A549 (cell line): Measurements from ENCODE around the gene ARHGEF26. TPM values are rescaled to one million over a fixed set of nuclear protein-coding genes. Genes with fewer than 3 reads are reported as not detected.

Source experiments
- ATAC-seq, 2 experiments: fragments of 200-7000 bp in 1 of 2; fragments of >200 bp in 1 of 2; cut with Nextera tagmentation in 1 of 2; cut with Tn5 transposase in 1 of 2; 3 replicates each; pipeline versions ENCODE4 v1.8.0 to v1.9.1; 2018 to 2020; ENCODE audit warnings: mild to moderate bottlenecking in 1 of 2, moderate library complexity in 1 of 2
- CTCF ChIA-PET: fragments of 300-600 bp; sonication (Branson Sonifier 250); formaldehyde crosslinking; extraction: SDS; loops from one replicate; lab custom pipeline; 2021; ENCODE audit warnings: antibody characterized with exemption, inconsistent platforms; lab: Yijun Ruan, JAX
- POLR2A ChIA-PET: fragments of 350-600 bp; formaldehyde crosslinking; extraction: SDS; loops from one replicate; lab custom pipeline; 2021; ENCODE audit warnings: antibody characterized with exemption, inconsistent platforms; lab: Yijun Ruan, JAX
- DNase-seq, 2 experiments: peaks; one replicate each; pipeline versions ENCODE4 v3.0.0 to v3.0.0-alpha.2; 2011 to 2016; ENCODE audit warnings: low read depth in 1 of 2, low spot score in 1 of 2
- FAIRE-seq: peaks from 2 replicates; lab custom pipeline; 2011; peaks lifted over from hg19 to GRCh38; lab: Jason Lieb, UNC
- H3K27ac ChIP-seq, 2 experiments: fragments of >200 bp; sonication (Bioruptor Twin); formaldehyde crosslinking; 3 replicates each; pipeline ENCODE4 v1.5.1; 2016 to 2017
- H3K4me1 ChIP-seq: fragments of >200 bp; sonication (Bioruptor Twin); formaldehyde crosslinking; 3 replicates; pipeline ENCODE4 v1.6.1; 2016
- H3K4me2 ChIP-seq: fragments of >200 bp; sonication (Bioruptor Twin); formaldehyde crosslinking; 3 replicates; pipeline ENCODE4 v1.6.1; 2016
- H3K4me3 ChIP-seq: fragments of >200 bp; sonication (Bioruptor Twin); formaldehyde crosslinking; 3 replicates; pipeline ENCODE4 v1.5.1; 2016
- H3K9me3 ChIP-seq: fragments of >200 bp; sonication (Bioruptor Twin); formaldehyde crosslinking; 3 replicates; pipeline ENCODE4 v1.6.1; 2016
- BHLHE40 ChIP-seq: IDR thresholded peaks from 2 replicates; pipeline ENCODE4 v1.6.1; 2012; ENCODE audit warnings: low read depth, low read length, inconsistent platforms
- CBX8 ChIP-seq: fragments of 200-600 bp; sonication (generic); IDR thresholded peaks from 2 replicates; pipeline ENCODE4 v1.6.1; 2016
- EHMT2 ChIP-seq: fragments of 200-600 bp; sonication (generic); IDR thresholded peaks from 2 replicates; pipeline ENCODE4 v1.6.1; 2016; ENCODE audit warnings: antibody characterized with exemption, low read depth, mild to moderate bottlenecking, moderate library complexity
- EP300 ChIP-seq, 2 experiments: fragments of >200 bp; sonication (Bioruptor Twin); formaldehyde crosslinking; IDR thresholded peaks; 2 replicates in 1 of 2; 3 replicates in 1 of 2; pipeline ENCODE4 v1.6.1; 2016 to 2017
- FOSB ChIP-seq: fragments of 250-450 bp; sonication (Bioruptor Pico); IDR thresholded peaks from 2 replicates; pipeline ENCODE4 v1.5.0; 2020; ENCODE audit warnings: mild to moderate bottlenecking, moderate library complexity
- FOXS1 ChIP-seq: fragments of 250-450 bp; sonication (Bioruptor Pico); IDR thresholded peaks from 2 replicates; pipeline ENCODE4 v1.5.0; 2020; ENCODE audit warnings: mild to moderate bottlenecking, moderate library complexity
- GATA3 ChIP-seq: IDR thresholded peaks from 2 replicates; pipeline ENCODE4 v1.6.1; 2012; ENCODE audit warnings: borderline replicate concordance
- HDAC2 ChIP-seq: fragments of 200-600 bp; sonication (generic); IDR thresholded peaks from 2 replicates; pipeline ENCODE4 v1.6.1; 2016
- HOXB13 ChIP-seq: fragments of 250-450 bp; sonication (Bioruptor Pico); IDR thresholded peaks from 2 replicates; pipeline ENCODE4 v1.5.0; 2020; ENCODE audit warnings: low read depth, mild to moderate bottlenecking, moderate library complexity
- KDM1A ChIP-seq: fragments of 200-600 bp; sonication (generic); IDR thresholded peaks from 2 replicates; pipeline ENCODE4 v1.6.1; 2016; ENCODE audit warnings: low read depth, mild to moderate bottlenecking
- KDM5A ChIP-seq: fragments of 200-600 bp; sonication (generic); IDR thresholded peaks from 2 replicates; pipeline ENCODE4 v1.6.1; 2016; ENCODE audit warnings: antibody characterized with exemption, mild to moderate bottlenecking
- PHF8 ChIP-seq: fragments of 200-600 bp; sonication (generic); IDR thresholded peaks from 2 replicates; pipeline ENCODE4 v1.6.1; 2016; ENCODE audit warnings: low read depth, mild to moderate bottlenecking, antibody characterized with exemption, moderate library complexity, borderline replicate concordance
- POLR2A ChIP-seq: IDR thresholded peaks from 2 replicates; pipeline ENCODE4 v1.6.1; 2012; ENCODE audit warnings: mild to moderate bottlenecking, low read length
- POLR2AphosphoS2 ChIP-seq: conservative IDR thresholded peaks from 2 replicates; pipeline ENCODE4 v1.6.1; 2012; ENCODE audit warnings: low read length, improper control_type of control experiment, inconsistent platforms
- RAD21 ChIP-seq, 2 experiments: fragments of >200 bp in 1 of 2; sonication (Bioruptor Twin) in 1 of 2; formaldehyde crosslinking in 1 of 2; IDR thresholded peaks in 1 of 2; conservative IDR thresholded peaks in 1 of 2; 2 replicates in 1 of 2; 3 replicates in 1 of 2; pipeline ENCODE4 v1.6.1; 2012 to 2018; ENCODE audit warnings: inconsistent platforms in 1 of 2
- TP53 ChIP-seq: fragments of 250-450 bp; sonication (Bioruptor Pico); IDR thresholded peaks from 2 replicates; pipeline ENCODE4 v1.5.0; 2021; ENCODE audit warnings: mild to moderate bottlenecking, moderate library complexity
- WGBS: methylation state at CpG from one replicate; pipeline ENCODE4 v1.1.6; 2017; ENCODE audit errors: missing lambda C conversion rate; 5-methylcytosine and 5-hydroxymethylcytosine counted together
- polyA plus RNA-seq, 4 experiments: library from polyadenylated mRNA; depleted of rRNA in 3 of 4; stranded (reverse); fragments of >200 nt; fragmentation: RNase III in 1 of 4; extraction: RNeasy Plus Mini Kit Qiagen cat#74134 plus additional on column Dnase treatment in 1 of 4; gene quantifications; 2 replicates in 3 of 4; 3 replicates in 1 of 4; pipeline ENCODE4 v1.2.3, GENCODE V29; 2011 to 2017
- TF ChIP-seq, protein P1 (sequence below): IDR thresholded peaks from 2 replicates; pipeline ENCODE4 v1.6.1; 2012; ENCODE audit warnings: low read depth, borderline replicate concordance
- TF ChIP-seq, protein P2 (sequence below): fragments of 250-450 bp; sonication (Bioruptor Pico); IDR thresholded peaks from 2 replicates; pipeline ENCODE4 v1.5.0; 2021; ENCODE audit warnings: mild to moderate bottlenecking, moderate library complexity, borderline replicate concordance
- TF ChIP-seq, protein P3 (sequence below): fragments of >200 bp; sonication (Bioruptor Twin); formaldehyde crosslinking; IDR thresholded peaks from 3 replicates; pipeline ENCODE4 v1.6.1; 2016
- TF ChIP-seq, protein P4 (sequence below): fragments of >200 bp; sonication (Bioruptor Twin); formaldehyde crosslinking; IDR thresholded peaks from 3 replicates; pipeline ENCODE4 v1.5.1; 2016
- TF ChIP-seq, protein P5 (sequence below): fragments of >200 bp; sonication (Bioruptor Twin); formaldehyde crosslinking; IDR thresholded peaks from 2 replicates; pipeline ENCODE4 v1.6.1; 2016

Gene ARHGEF26
- polyA plus RNA-seq, 2 of the 4 experiments (the other 2 are of a cell fraction): 2.9 to 5.8 TPM

DNA sequence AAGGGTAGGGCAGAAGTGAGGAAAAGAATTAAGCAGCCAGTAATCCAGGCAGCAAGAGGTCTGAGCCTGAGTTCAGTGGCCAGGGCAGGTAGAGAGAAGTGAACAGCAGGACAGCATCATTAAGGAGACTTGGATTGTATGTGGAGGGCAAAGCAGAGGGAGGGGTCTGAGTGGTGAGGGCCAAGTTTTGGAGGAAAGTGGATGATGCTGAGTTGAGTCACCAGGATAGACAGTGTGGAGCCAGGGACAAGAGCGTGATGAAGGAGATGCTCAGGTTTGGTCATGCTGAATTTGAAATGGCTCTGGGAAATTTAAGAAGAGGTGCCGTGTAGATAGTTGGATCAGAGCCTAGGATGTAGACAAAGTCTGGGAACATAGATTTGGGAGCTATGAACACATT lies 93.1 kb downstream of the ARHGEF26 start:
- WGBS: 85% methylated on average over 2 of the region's 2 CpGs
- POLR2A ChIA-PET: no interaction called here
- no peak for ATAC-seq

DNA sequence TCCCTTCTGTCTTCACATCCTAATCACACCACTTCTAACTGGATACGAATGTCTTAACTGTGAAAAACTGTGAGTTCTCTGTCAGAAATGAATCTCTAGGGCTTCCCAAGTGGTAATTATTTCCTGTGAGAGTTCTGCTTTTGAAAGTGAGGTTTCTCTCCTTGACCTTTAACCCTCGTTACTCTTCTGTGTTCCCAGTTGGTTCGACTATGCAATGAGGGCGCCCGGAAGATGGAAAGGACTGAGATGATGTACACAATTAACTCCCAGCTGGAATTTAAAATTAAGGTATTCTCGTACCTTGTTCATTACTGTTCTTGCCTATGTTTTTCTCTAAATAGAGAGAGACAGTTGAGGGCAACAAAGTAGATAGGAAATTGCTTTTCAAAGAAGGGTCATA lies 96.5 kb downstream of the ARHGEF26 start:
- H3K27ac ChIP-seq: no peak overlapping the region
- H3K9me3 ChIP-seq: no peaks in the 10 kb centered on the region
- DNase-seq: no peak
- WGBS: 95% methylated on average over 6 of the region's 6 CpGs
- no peak for TF ChIP-seq POLR2AphosphoS2
- TF ChIP-seq HDAC2: no peak
- no peak for TF ChIP-seq GATA3
- TF ChIP-seq, protein P1, sequence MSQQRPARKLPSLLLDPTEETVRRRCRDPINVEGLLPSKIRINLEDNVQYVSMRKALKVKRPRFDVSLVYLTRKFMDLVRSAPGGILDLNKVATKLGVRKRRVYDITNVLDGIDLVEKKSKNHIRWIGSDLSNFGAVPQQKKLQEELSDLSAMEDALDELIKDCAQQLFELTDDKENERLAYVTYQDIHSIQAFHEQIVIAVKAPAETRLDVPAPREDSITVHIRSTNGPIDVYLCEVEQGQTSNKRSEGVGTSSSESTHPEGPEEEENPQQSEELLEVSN: no peak
- TF ChIP-seq EHMT2: no peak
- no peak for TF ChIP-seq CBX8
- no peak for TF ChIP-seq PHF8
- TF ChIP-seq FOSB: no peak
- no peak for TF ChIP-seq KDM5A
- TF ChIP-seq RAD21 (conservative IDR thresholded peaks at IDR 0.05 in 1 of 2, IDR thresholded peaks at IDR 0.05 in 1 of 2): no peak
- TF ChIP-seq KDM1A: no peak
- no peak overlapping the region for H3K4me2 ChIP-seq
- POLR2A ChIA-PET: no interaction called here
- no peak overlapping the region for H3K4me3 ChIP-seq
- no peak for ATAC-seq
- no peak for FAIRE-seq
- H3K4me1 ChIP-seq: no peaks in the 10 kb centered on the region
- CTCF ChIA-PET: no interaction called here

More for the DNA sequence above, 93.1 kb downstream of the ARHGEF26 start:
- no peak overlapping the region for H3K4me3 ChIP-seq
- H3K4me2 ChIP-seq: no peak overlapping the region
- DNase-seq (no peak), FAIRE-seq (no peak)
- H3K4me1 ChIP-seq: no peaks in the 10 kb centered on the region
- TF ChIP-seq EP300 (IDR thresholded peaks at IDR 0.05) (no peak), KDM5A (no peak), FOXS1 (CRISPR knock-in tag) (no peak)
- CTCF ChIA-PET: no interaction called here
- H3K9me3 ChIP-seq: no peaks in the 10 kb centered on the region
- no peak overlapping the region for H3K27ac ChIP-seq

DNA sequence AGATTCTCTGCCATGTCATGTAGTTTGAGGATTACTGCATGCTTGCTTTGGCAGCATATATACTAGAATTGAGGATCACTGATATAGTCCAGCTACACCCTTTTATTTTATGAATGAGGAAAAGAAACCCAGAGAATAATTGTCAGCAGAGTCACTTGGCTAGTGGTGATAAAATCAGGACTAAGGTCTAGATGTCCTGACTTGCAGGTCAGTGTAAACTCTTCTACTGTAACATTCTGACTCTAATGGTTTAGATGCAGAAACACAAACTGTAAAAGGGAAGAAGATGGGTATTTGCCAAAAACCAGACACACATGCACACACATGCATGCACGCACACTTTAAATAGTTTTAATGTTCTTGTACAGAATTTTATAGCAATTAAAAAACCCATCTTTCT lies 97.5 kb downstream of the ARHGEF26 start:
- ATAC-seq: no peak
- CTCF ChIA-PET: no interaction called here
- WGBS: 95% methylated on average over 1 of the region's 1 CpG

More for the DNA sequence above, 97.5 kb downstream of the ARHGEF26 start:
- Histone ChIP-seq H3K4me1 (no peaks in the 10 kb centered on the region), H3K9me3 (no peaks in the 10 kb centered on the region), H3K4me3 (no peak overlapping the region), H3K27ac (no peak overlapping the region), H3K4me2 (no peak overlapping the region)
- DNase-seq (no peak), FAIRE-seq (no peak)
- POLR2A ChIA-PET: no interaction called here
- TF ChIP-seq HOXB13 (CRISPR knock-in tag): no peak
- TF ChIP-seq, protein P2, sequence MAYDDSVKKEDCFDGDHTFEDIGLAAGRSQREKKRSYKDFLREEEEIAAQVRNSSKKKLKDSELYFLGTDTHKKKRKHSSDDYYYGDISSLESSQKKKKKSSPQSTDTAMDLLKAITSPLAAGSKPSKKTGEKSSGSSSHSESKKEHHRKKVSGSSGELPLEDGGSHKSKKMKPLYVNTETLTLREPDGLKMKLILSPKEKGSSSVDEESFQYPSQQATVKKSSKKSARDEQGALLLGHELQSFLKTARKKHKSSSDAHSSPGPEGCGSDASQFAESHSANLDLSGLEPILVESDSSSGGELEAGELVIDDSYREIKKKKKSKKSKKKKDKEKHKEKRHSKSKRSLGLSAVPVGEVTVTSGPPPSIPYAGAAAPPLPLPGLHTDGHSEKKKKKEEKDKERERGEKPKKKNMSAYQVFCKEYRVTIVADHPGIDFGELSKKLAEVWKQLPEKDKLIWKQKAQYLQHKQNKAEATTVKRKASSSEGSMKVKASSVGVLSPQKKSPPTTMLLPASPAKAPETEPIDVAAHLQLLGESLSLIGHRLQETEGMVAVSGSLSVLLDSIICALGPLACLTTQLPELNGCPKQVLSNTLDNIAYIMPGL (CRISPR knock-in tag): no peak
- TF ChIP-seq POLR2A: no peak
- TF ChIP-seq TP53 (CRISPR knock-in tag): no peak
- no peak for TF ChIP-seq FOXS1 (CRISPR knock-in tag)
- TF ChIP-seq, protein P3, sequence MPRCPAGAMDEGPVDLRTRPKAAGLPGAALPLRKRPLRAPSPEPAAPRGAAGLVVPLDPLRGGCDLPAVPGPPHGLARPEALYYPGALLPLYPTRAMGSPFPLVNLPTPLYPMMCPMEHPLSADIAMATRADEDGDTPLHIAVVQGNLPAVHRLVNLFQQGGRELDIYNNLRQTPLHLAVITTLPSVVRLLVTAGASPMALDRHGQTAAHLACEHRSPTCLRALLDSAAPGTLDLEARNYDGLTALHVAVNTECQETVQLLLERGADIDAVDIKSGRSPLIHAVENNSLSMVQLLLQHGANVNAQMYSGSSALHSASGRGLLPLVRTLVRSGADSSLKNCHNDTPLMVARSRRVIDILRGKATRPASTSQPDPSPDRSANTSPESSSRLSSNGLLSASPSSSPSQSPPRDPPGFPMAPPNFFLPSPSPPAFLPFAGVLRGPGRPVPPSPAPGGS: no peak
- TF ChIP-seq, protein P4, sequence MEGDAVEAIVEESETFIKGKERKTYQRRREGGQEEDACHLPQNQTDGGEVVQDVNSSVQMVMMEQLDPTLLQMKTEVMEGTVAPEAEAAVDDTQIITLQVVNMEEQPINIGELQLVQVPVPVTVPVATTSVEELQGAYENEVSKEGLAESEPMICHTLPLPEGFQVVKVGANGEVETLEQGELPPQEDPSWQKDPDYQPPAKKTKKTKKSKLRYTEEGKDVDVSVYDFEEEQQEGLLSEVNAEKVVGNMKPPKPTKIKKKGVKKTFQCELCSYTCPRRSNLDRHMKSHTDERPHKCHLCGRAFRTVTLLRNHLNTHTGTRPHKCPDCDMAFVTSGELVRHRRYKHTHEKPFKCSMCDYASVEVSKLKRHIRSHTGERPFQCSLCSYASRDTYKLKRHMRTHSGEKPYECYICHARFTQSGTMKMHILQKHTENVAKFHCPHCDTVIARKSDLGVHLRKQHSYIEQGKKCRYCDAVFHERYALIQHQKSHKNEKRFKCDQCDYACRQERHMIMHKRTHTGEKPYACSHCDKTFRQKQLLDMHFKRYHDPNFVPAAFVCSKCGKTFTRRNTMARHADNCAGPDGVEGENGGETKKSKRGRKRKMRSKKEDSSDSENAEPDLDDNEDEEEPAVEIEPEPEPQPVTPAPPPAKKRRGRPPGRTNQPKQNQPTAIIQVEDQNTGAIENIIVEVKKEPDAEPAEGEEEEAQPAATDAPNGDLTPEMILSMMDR: no peak
- TF ChIP-seq BHLHE40: no peak
- TF ChIP-seq, protein P5, sequence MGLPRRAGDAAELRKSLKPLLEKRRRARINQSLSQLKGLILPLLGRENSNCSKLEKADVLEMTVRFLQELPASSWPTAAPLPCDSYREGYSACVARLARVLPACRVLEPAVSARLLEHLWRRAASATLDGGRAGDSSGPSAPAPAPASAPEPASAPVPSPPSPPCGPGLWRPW: no peak
